Panc1 (cell line): ENCODE data around the gene DEPDC4.

Source experiments
- CTCF ChIP-seq: fragments of 450-650 bp; IDR thresholded peaks from 2 replicates; pipeline ENCODE4 v1.5.1; 2017; ENCODE audit warnings: mild to moderate bottlenecking
- POLR2AphosphoS5 ChIP-seq: IDR thresholded peaks from 2 replicates; pipeline ENCODE4 v1.6.1; 2012; ENCODE audit warnings: mild to moderate bottlenecking, low read depth, low read length, moderate library complexity
- REST ChIP-seq, 2 experiments: IDR thresholded peaks; 2 replicates each; pipeline ENCODE4 v1.6.1; 2011 to 2012; ENCODE audit warnings: low read depth in 2 of 2, control low read depth in 1 of 2, low read length in 1 of 2, mild to moderate bottlenecking in 1 of 2, moderate library complexity in 1 of 2; ENCODE audit not compliant: insufficient read depth in 1 of 2
- SIN3A ChIP-seq: IDR thresholded peaks from 2 replicates; pipeline ENCODE4 v1.6.1; 2012; ENCODE audit warnings: low read depth, mild to moderate bottlenecking, low read length, moderate library complexity, borderline replicate concordance; ENCODE audit not compliant: insufficient read depth
- TCF7L2 ChIP-seq: IDR thresholded peaks from 2 replicates; pipeline ENCODE4 v1.6.1; 2011; ENCODE audit warnings: mild to moderate bottlenecking, low read depth, low read length, inconsistent platforms

GRCh38 chr12:100303831-100304230, 37.0 kb upstream of the DEPDC4 start:
- TF ChIP-seq CTCF (no peak), REST (IDR thresholded peaks at IDR 0.05; ENCODE audit: insufficient read depth in 1 of 2, low read depth in 2 of 2, low read length in 1 of 2) (no peak), POLR2AphosphoS5 (no peak), TCF7L2 (no peak), SIN3A (no peak)
